ENCODE results near the gene MPP3.

The MPP3 gene

GRCh38 chr17:43799047-43799446 lies 33.9 kb downstream of the MPP3 start:
- ChIA-PET CTCF (interaction anchor here (1.7 kb wide), 1 partner anchor 47 kb away, joined by 6 read pairs; the partner anchor contains the start of gene CD300LG), POLR2A (interaction anchor here (0.6 kb wide), 1 partner anchor 31 kb away, joined by 4 read pairs; no protein-coding TSS in a partner anchor)
- Histone ChIP-seq H3K9me3 (ENCODE audit: control insufficient read depth, insufficient read depth, low read depth, low read length) (no peaks in the 10 kb centered on the region), H3K4me1 (ENCODE audit: control insufficient read depth, insufficient read depth, low read length) (no peaks in the 10 kb centered on the region), H3K27ac (ENCODE audit: extremely low read depth, low read depth, low read length) (no peak overlapping the region), H3K4me3 (ENCODE audit: low read depth, low read length) (no peak overlapping the region), H3K36me3 (ENCODE audit: control insufficient read depth in 2 of 2, insufficient read depth in 1 of 2, low read length in 2 of 2) (peaks cover 3 to 18% of the 10 kb centered on the region in 2 experiments)
- TF ChIP-seq GLI2 (tag by site-specific recombination; IDR thresholded peaks at IDR 0.05; ENCODE audit: borderline replicate concordance, low read depth) (no peak), ZNF629 (tag by site-specific recombination; IDR thresholded peaks at IDR 0.05) (no peak), ZSCAN18 (tag by site-specific recombination; IDR thresholded peaks at IDR 0.05) (no peak), ZNF335 (tag by site-specific recombination; conservative IDR thresholded peaks at IDR 0.05) (no peak), PRDM10 (tag by site-specific recombination; IDR thresholded peaks at IDR 0.05) (no peak), ZNF837 (tag by site-specific recombination; IDR thresholded peaks at IDR 0.05) (no peak), ZBTB7A (tag by site-specific recombination; IDR thresholded peaks at IDR 0.05; ENCODE audit: low read depth) (no peak), ZNF776 (tag by site-specific recombination; IDR thresholded peaks at IDR 0.05; ENCODE audit: borderline replicate concordance) (no peak), GLI4 (tag by site-specific recombination; IDR thresholded peaks at IDR 0.05) (no peak), ZNF664 (tag by site-specific recombination; IDR thresholded peaks at IDR 0.05) (no peak), ZNF518A (tag by site-specific recombination; conservative IDR thresholded peaks at IDR 0.05; ENCODE audit: low read depth) (no peak), ZNF184 (tag by site-specific recombination; IDR thresholded peaks at IDR 0.05) (no peak), ZNF426 (tag by site-specific recombination; IDR thresholded peaks at IDR 0.05) (no peak), ZNF280D (tag by site-specific recombination; IDR thresholded peaks at IDR 0.05) (no peak), ZNF416 (tag by site-specific recombination; IDR thresholded peaks at IDR 0.05) (no peak), ZBTB11 (tag by site-specific recombination; conservative IDR thresholded peaks at IDR 0.05; ENCODE audit: low read depth) (no peak), OVOL3 (tag by site-specific recombination; IDR thresholded peaks at IDR 0.05) (no peak), ZNF394 (tag by site-specific recombination; IDR thresholded peaks at IDR 0.05; ENCODE audit: borderline replicate concordance) (no peak), KLF9 (tag by site-specific recombination; IDR thresholded peaks at IDR 0.05; ENCODE audit: low read depth) (no peak)
